Astrocyte of the hippocampus (primary cell): ENCODE results near the gene LAGE3.

Experiments used
- DNase-seq: peaks from one replicate; pipeline ENCODE4 v3.0.0; 2011; ENCODE audit warnings: low read depth, low spot score

LAGE3 gene

GRCh38 chrX:154458116-154458953, 20.7 kb downstream of the LAGE3 start, which contains the start of gene PLXNA3:
TSS of gene PLXNA3 (plus strand) at chrX:154458281. CDS start at chrX:154460184, 1,903 bp downstream.
- peak; percentile 76 for DNase-seq

GRCh38 chrX:154457491-154458115, 21.5 kb downstream of the LAGE3 start:
- peak; percentile 60 for DNase-seq

- no peak for DNase-seq
These were observed 26.3 kb downstream of the LAGE3 start for GRCh38 chrX:154452823-154453222.

- DNase-seq = no peak
These were observed 28.8 kb downstream of the LAGE3 start for GRCh38 chrX:154450312-154450711.

DNA sequence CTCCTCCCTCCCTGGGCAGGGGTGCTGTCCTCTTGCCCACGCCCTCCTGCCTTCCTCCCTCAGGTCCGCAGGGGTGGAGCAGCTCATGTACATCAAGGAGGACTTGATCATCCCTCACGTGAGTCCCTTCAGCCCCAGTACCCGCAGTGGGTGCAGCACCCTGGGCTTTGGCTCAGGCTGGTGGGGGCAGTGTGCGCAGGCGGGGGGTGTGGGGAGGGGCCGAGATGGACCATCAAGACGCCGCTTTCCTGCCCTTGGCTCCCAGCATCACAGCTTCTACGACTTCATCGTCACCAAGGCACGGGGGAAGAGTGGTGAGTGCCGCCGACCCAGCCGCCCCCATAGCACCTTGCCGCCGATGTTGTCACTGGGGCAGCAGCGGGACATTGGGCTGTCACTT, 29.5 kb downstream of the LAGE3 start:
- no peak for DNase-seq

- DNase-seq = no peak
These were observed 30.6 kb downstream of the LAGE3 start for GRCh38 chrX:154448484-154448883.

DNA sequence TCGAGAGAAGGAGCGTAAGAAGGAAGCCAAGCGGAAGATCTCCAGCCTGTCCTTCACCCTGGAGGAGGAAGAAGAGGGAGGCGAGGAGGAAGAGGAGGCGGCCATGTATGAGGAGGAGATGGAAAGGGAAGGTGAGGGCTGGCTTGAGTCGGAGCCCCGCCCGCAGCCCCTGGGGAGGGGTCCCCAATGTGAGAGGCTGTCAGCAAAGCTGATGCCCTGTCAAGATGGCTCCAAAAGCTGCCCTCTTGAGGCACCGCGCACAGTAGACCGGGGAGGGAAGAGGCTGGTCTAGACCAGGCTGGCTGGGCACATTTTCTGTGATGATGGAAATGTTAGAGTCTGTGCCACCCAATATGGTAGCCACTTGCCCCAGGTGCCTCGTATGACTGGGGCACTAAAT, 32.7 kb downstream of the LAGE3 start:
- DNase-seq = no peak

GRCh38 chrX:154445776-154446175, 33.3 kb downstream of the LAGE3 start:
- no peak for DNase-seq

DNA sequence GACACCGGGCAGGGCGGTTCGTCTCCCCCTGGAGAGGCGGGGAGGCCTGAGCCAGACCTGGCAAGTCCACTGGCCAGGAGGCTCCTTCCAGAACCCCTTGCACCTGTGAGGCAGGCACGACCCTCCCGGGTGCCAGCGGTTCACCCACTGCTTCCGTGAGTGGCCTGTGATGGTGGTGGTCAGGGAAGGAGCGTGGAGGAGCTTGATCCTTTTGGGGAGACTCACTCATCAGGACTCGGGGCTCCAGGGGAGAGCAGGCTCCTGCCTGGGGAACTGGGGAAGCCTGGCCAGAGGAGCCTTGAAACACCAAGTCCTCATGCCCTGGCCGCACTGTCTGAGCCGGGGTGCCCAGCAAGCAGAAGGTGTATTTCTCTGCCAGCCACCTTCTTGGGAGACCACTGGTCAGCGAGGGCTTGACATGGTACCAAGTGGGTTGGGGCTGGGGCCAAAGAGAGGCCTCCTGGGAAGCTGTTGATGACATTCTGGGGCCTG, 34.3 kb downstream of the LAGE3 start:
- DNase-seq = no peak

DNA sequence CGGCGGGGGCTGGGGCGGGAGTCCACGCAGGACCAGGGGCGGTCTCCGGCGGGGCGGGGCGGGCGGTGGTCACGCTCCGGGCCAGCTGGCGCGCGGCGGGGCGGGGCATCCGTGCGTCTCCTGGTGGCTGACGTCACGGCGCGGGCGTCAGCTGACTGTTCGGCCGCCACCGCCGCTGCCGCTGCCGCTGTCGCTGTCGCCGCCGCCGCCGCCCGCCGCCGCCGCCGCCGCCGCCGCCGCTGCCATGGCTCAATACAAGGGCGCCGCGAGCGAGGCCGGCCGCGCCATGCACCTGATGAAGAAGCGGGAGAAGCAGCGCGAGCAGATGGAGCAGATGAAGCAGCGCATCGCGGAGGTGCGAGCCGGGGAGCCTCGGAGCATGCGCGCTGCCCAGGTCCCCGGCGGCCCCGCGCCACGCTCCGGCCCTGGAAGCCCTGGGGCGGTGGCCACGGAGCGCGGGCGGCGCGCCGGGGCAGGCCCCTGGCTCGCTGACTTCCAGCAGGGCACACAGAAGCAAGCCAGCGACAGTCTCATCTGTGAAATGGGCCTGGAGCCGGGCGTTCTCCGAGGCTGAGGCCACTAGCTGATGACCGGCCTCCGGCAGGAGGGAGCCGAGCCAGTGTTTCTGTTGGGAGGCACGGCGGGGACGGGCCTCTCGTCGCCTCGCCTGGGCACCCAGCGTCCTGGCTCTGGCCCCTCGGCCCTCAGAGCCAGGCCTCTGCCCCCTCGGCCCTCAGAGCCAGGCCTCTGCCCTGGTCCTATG, 34.9 kb downstream of the LAGE3 start, which contains the start of gene FAM50A:
TSS of gene FAM50A (plus strand) at position 150 of the 763 bp plus-strand sequence. CDS start at position 245, 95 bp downstream.
- peak; percentile 82 for DNase-seq

- peak; percentile 28 for DNase-seq
These were observed 35.6 kb downstream of the LAGE3 start for GRCh38 chrX:154443479-154443910.

DNA sequence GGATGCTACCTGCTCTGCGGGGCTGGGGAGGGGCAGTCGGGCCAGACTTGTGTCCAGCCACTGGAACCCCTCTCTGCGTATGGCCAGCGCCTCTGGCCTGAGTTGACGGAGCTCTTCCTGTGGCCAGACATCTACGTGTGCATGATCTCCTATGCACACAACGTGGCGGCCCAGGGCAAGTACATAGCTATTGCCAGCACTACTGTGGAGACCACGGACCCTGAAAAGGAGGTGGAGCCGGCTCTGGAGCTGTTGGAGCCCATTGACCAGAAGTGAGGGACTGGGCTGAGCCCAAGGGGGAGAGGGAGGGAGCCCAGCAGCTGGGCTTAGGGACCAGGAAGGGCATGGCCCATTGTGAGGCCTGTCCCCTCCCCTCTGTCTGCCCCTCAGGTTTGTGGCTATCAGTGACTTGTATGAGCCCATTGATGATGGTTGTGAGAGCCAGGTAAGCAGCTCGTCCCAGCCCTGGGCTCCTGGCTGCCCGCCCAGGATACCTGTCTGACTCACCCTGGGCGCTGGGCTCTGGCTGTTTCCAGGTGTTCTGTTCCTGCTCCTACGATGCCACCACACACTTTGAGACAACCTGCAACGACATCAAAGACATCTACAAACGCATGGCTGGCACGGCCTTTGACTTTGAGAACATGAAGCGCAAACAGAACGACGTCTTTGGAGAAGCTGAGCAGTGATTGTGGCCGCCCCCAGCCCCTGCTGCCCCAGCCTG, 36.9 kb downstream of the LAGE3 start:
- DNase-seq = no peak

GRCh38 chrX:154441564-154441963, 37.5 kb downstream of the LAGE3 start:
- DNase-seq = no peak

DNA sequence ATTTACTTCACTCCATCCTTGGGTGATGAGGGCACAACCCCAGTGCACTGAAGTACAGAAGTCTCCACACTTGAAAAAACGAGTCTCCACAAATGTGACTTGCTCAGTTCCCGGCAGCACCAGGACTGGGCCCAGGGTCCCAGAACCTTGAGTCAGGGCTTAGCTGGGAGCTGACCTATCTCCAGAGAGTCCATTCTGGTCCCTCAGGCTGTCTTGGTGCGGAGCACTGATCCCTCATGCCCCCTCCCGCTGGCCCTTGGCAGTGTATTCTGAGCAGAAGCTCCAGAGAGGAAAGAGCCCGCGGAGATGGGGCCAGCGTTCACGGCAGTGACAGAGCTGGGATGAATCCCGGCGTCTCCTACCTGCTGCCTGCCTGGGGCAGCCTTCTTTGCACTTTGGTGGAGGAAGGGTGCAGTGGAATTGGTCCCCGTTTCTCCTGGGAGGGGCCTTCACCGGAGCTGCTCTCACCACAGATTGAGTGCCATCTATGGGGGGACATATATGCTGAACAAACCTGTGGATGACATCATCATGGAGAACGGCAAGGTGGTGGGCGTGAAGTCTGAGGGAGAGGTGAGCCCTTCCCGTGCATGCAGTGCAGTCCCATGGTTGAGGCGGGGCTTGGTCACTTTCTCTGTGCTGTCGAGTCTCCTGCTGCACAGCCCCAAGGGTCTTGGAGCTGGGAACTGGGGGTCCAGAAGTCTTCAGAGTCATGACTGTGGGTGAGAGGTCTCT, 38.3 kb downstream of the LAGE3 start:
- no peak for DNase-seq

DNA sequence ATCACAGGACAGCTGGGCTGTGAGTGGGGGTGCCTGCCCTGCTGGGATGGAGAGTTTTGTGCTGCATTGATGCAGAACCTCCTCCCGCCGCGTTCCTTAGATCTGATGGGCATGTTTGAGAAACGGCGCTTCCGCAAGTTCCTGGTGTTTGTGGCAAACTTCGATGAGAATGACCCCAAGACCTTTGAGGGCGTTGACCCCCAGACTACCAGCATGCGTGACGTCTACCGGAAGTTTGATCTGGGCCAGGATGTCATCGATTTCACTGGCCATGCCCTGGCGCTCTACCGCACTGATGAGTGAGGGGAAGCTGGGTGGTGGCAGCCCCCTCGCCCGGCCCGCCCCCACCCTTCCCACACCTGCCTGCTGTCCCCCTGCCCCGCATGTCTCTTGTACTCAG, 39.2 kb downstream of the LAGE3 start:
- no peak for DNase-seq

- DNase-seq = peak; percentile 20
These were observed 40.8 kb downstream of the LAGE3 start for GRCh38 chrX:154437971-154438893.

- DNase-seq = peak; percentile 78
These were observed 41.9 kb downstream of the LAGE3 start, which contains the start of gene GDI1 for GRCh38 chrX:154436983-154437752. TSS of gene GDI1 (plus strand) at chrX:154437154. CDS start at chrX:154437255, 101 bp downstream.

GRCh38 chrX:154436374-154436982, 42.6 kb downstream of the LAGE3 start:
- DNase-seq = no peak
